IPS-11a (cell line): ENCODE data around the gene ITGB7.

Experiments used
- H3K4me3 ChIP-seq: one replicate; pipeline ENCODE4 v1.5.1; 2013; ENCODE audit warnings: low read depth, low read length, control low read depth

ITGB7 gene

DNA sequence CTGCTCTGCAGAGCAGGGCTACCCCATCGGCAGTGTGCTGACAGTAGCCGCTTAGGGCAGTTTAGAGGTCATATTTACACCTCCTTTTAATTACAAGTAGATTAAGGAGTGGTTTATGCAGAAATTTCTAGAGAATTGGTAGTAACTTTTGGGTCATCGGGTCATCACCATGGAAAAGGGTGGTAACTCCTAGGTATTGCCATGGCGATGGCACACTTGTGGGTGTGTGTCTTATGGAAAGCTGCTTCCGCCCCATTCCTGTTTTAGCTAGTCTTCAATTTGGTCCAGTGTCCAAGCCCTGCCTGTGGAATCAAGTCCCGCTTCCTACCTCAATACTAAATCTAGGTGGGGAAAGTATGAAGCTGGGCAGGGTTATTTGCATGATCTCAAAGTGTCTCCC, 56.0 kb downstream of the ITGB7 start:
- H3K4me3 ChIP-seq: no peak overlapping the region

DNA sequence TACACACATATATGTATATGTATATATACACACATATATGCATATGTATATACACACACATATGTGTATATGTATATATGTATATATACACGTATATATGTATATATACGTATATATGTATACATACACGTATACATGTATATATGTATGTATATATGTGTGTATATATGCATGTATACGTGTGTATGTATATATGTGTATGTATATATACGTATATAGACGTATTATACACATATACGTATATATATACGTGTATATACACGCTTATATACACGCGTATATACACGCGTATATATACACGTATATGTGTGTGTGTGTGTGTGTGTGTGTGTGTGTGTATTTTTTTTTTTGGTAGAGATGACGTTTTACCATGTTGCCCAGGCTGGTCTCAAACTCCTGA, 59.4 kb downstream of the ITGB7 start:
- no peak overlapping the region for H3K4me3 ChIP-seq

DNA sequence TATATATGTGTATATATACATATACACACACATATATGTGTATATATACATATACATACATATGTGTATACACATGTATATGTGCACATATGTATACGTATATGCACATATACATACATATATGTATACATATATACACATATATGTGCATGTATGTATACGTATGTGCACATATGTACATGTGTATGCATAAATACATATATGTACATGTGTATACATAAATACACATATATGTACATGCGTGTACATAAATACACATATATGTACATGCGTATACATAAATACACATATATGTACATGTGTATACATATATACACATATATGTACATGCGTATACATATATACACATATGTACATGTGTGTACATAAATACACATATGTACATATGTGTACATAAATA, 59.9 kb downstream of the ITGB7 start:
- H3K4me3 ChIP-seq: no peak overlapping the region

DNA sequence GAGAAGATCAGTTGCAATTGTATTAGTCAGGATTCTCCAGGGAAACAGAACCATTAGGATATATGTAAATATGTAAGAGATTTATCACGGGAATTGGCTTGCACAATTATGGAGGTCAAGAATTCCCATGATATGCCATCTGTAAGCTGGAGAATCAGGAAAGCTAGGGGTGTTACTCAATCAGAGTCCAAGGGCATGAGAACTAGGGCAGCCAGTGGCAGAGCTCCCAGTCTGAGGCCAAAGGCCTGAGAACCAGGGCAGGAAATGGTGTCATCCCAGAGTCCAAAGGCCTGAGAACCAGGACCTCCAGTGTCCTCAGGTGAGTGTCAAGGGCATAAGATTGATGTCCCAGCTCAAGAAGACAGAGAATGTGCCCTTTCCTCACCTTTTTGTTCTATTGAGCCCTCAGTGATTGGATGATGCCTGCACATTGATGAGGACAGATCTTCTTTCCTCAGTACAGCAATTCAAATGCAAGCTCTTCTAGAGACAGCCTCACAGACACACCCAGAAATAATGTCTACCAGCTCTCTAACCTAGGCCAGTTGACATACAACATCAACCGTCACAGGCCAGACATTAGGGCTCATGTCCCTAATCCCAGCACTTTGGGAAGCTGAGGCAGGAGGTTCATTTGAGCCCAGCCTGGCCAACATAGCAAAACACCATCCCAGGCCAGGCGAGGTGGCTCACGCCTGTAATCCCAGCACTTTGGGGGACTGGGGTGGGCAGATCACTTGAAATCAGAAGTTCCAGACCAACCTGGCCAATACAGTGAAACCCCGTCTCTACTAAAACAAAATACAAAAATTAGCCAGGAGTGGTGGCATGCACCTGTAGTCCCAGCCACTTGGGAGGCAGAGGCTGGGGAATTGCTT, 61.4 kb downstream of the ITGB7 start:
- H3K4me3 ChIP-seq: no peak overlapping the region

DNA sequence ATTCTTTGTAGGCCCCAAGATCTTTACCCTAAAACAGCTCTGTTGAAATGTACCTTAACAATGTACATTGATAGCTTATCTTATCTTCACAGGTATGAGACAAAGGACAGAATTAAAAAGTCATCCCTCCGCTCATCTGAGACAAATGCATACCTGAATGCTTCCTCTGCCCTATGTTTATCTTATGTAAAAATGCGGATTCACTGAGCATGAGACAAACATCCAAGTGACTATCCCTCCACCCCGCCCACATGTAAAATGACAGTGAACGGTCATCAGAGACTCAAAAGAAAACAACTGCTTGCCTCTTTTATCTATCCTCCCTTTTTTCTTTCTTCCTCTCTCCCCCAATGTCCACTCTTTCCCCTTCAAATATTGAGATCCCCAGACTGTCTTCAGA, 63.7 kb downstream of the ITGB7 start:
- H3K4me3 ChIP-seq: no peak overlapping the region
